Measurements from ENCODE around the gene SLC41A3.
A peak's percentile ranks its signal among the peaks of the same experiment; 100 is the strongest.
"Not testable (repeated sequence)": the region's sequence is repeated elsewhere in the genome, so short reads cannot be mapped to it uniquely, and the experiment has no call there.

Gene SLC41A3

GRCh38 chr3:125975245-125976002, 108.5 kb downstream of the SLC41A3 start:
- not testable (repeated sequence) for DNase-seq

- DNase-seq, result peak; percentile 7
Observed at GRCh38 chr3:125971997-125972944, 111.7 kb downstream of the SLC41A3 start.

GRCh38 chr3:125968701-125969592, 115.0 kb downstream of the SLC41A3 start, which contains the start of gene ROPN1B:
TSS of gene ROPN1B (plus strand) at chr3:125969178. CDS start at chr3:125972055, 2,877 bp downstream.
- DNase-seq, result not testable (repeated sequence)

- DNase-seq, result not testable (repeated sequence)
Observed at GRCh38 chr3:125968121-125968520, 115.8 kb downstream of the SLC41A3 start.

- DNase-seq, result no peak
Observed at GRCh38 chr3:125967156-125967555, 116.8 kb downstream of the SLC41A3 start.

- no peak for DNase-seq
Observed at GRCh38 chr3:125965505-125965904, 118.4 kb downstream of the SLC41A3 start.

GRCh38 chr3:125963834-125964233, 120.1 kb downstream of the SLC41A3 start:
- not testable (repeated sequence) for DNase-seq

- no peak for DNase-seq
Observed at GRCh38 chr3:125961289-125961589, 122.7 kb downstream of the SLC41A3 start.

- no peak for DNase-seq
Observed at GRCh38 chr3:125960456-125961288, 123.3 kb downstream of the SLC41A3 start.

- no peak for DNase-seq
Observed at GRCh38 chr3:125960066-125960424, 123.9 kb downstream of the SLC41A3 start.

GRCh38 chr3:125959317-125960065, 124.4 kb downstream of the SLC41A3 start:
- DNase-seq, result no peak

- no peak for DNase-seq
Observed at GRCh38 chr3:125958511-125959316, 125.2 kb downstream of the SLC41A3 start.

GRCh38 chr3:125957674-125958510, 126.0 kb downstream of the SLC41A3 start:
- DNase-seq, result no peak

GRCh38 chr3:125957020-125957419, 126.9 kb downstream of the SLC41A3 start:
- DNase-seq, result not testable (repeated sequence)

Measured in CD4-positive, alpha-beta T cell treated with Interleukin-6 for 4 hours (primary cell).